GM21367 (cell line): ENCODE data around the gene HDHD3.
A peak's percentile ranks its signal among the peaks of the same experiment; 100 is the strongest.
"Not testable (repeated sequence)": the region's sequence is repeated elsewhere in the genome, so short reads cannot be mapped to it uniquely, and the experiment has no call there.

Experiments used
- ATAC-seq: cut with Tn5 transposase; IDR thresholded peaks from one replicate; pipeline ENCODE4 v1.9.1; 2021; ENCODE audit not compliant: unreplicated experiment

The HDHD3 gene

GRCh38 chr9:113390192-113390960, 13.6 kb upstream of the HDHD3 start:
- ATAC-seq, result no peak

- ATAC-seq, result no peak
Observed at GRCh38 chr9:113389451-113389850, 12.7 kb upstream of the HDHD3 start.

- ATAC-seq, result no peak
Observed at GRCh38 chr9:113388833-113389232, 12.0 kb upstream of the HDHD3 start.

GRCh38 chr9:113387560-113388230, 10.9 kb upstream of the HDHD3 start:
- no peak for ATAC-seq

GRCh38 chr9:113386571-113387393, 10.0 kb upstream of the HDHD3 start:
- no peak for ATAC-seq

- ATAC-seq, result no peak
Observed at GRCh38 chr9:113381909-113382411, 5.2 kb upstream of the HDHD3 start.

- not testable (repeated sequence) for ATAC-seq
Observed at GRCh38 chr9:113381441-113381840, 4.7 kb upstream of the HDHD3 start.

- peak; percentile 54 for ATAC-seq
Observed at GRCh38 chr9:113380869-113381378, 4.1 kb upstream of the HDHD3 start.

- not testable (repeated sequence) for ATAC-seq
Observed at GRCh38 chr9:113379829-113380210, 3.0 kb upstream of the HDHD3 start.

- not testable (repeated sequence) for ATAC-seq
Observed at GRCh38 chr9:113379094-113379828, 2.5 kb upstream of the HDHD3 start.

GRCh38 chr9:113375057-113376023, 1.4 kb downstream of the HDHD3 start:
- ATAC-seq, result no peak

- no peak for ATAC-seq
Observed at GRCh38 chr9:113373676-113374392, 3.0 kb downstream of the HDHD3 start.

- no peak for ATAC-seq
Observed at GRCh38 chr9:113373256-113373655, 3.5 kb downstream of the HDHD3 start.

- ATAC-seq, result no peak
Observed at GRCh38 chr9:113372059-113372458, 4.7 kb downstream of the HDHD3 start.

GRCh38 chr9:113370806-113371325, 5.9 kb downstream of the HDHD3 start:
- ATAC-seq, result no peak

- no peak for ATAC-seq
Observed at GRCh38 chr9:113369855-113370140, 7.0 kb downstream of the HDHD3 start.

- ATAC-seq, result no peak
Observed at GRCh38 chr9:113368982-113369854, 7.6 kb downstream of the HDHD3 start.
